ENCODE results near the gene GDE1.
A peak's percentile ranks its signal among the peaks of the same experiment; 100 is the strongest.

Gene GDE1

DNA sequence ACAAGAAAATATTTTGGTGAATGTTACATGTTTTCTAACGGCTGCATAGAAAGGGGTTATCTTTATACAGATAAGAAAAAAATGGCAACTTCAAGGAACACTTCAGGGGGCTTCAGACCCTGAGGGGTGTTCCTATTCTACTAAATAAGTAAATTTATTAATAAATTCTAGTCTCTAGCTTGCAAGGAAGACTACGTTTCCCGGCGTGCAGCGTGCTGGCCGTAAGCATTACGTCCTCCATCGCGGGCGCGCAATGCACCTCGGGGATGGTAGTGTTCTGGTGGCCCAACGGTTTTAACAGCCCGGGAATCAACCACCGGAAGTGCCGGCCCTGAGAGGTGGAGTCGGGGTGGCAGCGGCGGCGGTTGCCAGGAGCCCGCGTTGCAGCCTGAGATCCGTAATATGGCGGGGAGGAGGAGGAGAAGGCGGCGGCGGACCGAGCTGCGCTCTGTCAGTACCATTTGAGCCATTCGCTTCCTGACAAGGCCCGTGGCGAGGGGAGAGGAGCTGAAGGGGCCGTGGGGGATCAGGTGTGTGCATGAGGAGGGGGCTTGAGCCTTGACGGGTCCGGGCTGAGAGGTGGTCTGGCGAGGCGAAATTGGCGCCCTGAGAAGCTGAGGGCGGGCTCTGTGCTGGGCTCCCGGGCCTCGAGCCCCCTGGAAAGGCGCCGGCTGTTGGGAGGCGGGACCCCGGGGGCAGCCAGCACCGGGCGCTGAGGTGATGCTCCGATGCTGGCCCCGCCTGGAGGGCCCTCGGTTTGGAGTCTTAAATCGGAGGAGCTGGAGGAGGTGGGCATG is 1.9 kb upstream of the GDE1 start, which contains the start of gene CCP110:
TSS of gene CCP110 (plus strand) at position 384 of the 797 bp plus-strand sequence. CDS start 3,940 bp downstream, outside the sequence.
- peak; percentile 82 for DNase-seq

DNA sequence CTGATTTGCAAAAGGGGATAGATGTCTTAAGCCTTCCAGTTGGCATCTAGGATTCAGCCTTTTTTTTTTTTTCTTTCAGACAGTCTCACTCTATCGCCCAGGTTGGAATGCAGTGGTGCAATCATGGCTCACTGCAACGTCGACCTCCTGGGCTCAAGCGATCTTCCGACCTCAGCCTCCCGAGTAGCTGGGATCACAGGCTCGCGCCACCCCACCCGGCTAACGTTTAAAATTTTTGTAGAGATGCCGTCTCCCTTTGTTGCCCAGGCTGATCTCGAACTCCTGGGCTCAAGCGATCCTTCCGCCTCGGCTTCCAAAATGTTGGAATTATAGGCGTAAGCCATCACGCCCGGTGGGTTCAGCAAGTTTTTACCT is 1.3 kb upstream of the GDE1 start:
- DNase-seq, result no peak

DNA sequence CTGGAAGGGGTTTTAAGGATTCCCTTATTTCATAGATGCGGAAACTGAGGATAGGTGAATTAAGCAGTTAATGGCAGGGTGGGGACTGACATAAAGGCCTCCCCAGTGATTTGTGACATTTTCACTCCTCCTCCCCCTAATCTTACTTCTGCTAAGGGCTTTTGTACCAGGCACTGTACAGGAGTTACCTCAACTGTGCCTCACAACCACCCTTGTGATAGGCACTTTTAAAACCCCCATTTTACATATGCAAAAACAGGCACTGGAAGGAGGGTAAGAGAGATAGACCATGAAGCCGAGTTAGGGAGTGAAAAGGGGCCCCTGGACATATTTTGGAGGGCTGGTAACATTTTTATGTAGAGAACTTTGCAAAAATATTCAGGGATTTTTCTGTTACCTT is 862 bp upstream of the GDE1 start:
- no peak for DNase-seq

DNA sequence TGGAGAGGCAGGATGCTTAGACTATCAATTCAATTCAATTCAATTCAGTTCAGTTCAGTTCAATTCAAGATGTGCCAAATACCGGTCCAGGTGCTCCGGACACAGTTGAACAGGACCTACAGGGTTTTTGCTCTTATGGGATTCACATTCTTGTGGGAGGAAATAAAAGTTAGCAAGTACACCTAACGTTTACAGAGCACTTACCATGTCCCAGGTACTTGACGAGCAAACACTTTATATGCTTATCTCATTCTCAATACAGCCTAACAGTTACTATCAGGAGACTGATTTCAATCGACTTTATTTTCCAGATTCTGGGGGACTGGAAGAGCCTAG is 467 bp upstream of the GDE1 start:
- no peak for DNase-seq

DNA sequence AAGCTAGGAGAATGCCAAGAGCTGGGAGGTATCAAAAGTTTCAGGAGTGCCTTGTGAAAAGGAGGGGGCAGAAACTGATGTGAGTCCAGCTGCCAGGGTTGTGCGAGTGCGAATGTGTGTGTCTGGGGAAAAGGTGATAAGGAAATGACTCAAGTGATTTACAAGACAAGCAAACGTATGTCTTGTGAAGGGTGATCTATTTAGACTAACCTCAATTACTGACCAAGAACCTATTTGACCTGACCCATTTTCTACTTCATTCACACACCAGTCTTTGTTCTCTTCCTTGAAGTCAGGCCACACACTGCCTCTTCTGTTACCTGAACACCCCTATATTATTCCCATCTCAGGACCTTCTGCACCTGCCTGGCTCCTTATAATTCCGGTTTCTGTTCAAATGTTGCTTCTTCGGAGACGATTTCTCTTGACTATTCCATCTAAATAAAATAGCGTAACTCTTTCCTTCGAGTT is 1.0 kb downstream of the GDE1 start:
- no peak for DNase-seq

DNA sequence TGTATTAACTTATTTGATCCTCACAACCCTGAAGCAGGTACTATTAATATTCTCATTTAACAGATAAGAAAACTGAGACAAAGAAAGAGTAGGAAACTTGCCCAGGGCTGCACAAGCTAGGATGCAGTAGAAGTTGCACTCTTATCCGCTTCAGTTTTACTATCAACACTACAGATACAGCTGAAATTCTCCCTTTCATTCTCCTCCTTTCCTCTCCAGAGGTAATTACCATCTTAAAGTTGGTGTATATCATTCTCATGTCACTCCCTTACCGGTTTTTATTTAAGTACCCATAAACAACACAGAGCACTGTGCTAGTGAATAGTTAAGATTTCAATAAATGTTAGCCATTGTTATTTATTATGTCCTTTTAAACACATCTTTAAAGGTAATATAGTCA is 3.5 kb downstream of the GDE1 start:
- no peak for DNase-seq

DNA sequence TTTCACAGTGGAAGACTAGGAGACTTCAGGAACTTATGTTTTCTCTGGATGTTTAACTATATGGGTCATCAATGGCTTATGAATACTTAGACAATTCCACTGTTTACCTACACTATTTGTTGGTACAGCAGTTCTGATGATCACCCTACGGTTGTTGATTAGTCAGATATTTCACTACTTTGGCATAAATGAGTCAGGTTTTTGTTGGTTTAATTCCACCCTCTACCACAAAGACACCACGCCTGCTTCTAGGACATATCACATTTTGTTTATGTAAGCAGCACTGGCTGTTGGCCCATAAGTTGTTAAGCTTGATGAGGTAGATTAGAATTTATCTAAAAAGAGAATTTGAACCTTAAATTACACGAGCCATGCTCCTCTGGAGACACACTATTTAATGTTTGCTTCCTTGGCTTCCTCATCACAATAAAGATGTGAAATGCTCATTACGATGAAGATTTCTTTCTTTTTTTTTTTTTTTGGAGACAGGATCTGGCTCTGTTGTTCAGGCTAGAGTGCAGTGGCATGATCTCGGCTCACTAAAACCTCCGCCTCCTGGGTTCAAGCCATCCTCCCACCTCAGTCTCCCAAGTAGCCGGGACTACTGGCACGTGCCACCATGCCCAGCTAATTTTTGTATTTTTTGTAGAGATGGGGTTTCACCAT is 4.3 kb downstream of the GDE1 start:
- DNase-seq, result no peak

DNA sequence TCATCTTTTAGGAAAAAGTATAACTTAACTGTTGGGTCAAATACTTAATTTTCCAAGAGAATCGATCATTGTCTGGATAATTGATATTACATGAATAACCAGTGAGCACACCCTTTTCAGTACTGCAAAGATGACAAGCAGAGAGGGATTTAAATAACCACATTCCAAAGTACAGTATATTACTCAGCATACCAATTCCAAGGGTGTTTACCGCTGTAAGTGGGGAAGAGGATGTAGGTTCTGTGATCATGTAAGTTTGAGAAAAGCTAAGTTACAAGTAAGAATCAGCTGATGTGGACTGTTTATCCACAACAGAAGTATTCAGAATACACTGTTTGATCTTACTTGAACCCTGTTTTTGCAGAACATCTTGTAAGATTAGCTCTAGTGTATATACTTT is 6.1 kb downstream of the GDE1 start:
- DNase-seq, result no peak

DNA sequence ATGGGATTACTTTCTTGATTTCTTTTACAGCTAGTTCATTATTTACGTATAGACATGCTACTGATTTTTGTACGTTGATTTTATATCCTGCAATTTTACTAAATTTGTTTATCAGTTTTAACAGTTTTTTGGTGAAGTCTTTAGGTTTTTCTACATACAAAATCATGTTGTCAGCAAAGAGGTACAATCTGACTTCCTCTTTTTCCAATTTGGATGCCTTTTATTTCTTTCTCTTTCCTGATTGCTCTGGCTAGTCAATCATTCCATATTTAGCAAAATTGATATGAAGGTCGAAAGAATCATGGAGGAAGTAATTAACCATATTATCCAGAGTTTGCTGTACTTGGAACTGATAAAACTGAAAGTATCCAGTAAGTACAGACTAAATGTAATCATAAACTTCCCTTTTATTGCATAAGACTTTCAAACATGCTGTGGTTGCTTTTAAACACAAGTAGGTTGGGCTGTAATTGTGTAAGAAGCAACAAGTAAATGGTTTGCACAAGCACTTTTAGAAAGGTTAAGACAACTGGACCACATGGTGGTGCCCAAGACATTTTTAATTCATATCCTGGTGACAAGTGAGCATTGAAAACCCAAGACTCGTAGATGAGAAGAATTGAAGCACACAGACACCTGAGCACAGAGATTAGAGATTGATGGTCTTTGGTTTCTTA is 8.4 kb downstream of the GDE1 start:
- no peak for DNase-seq

DNA sequence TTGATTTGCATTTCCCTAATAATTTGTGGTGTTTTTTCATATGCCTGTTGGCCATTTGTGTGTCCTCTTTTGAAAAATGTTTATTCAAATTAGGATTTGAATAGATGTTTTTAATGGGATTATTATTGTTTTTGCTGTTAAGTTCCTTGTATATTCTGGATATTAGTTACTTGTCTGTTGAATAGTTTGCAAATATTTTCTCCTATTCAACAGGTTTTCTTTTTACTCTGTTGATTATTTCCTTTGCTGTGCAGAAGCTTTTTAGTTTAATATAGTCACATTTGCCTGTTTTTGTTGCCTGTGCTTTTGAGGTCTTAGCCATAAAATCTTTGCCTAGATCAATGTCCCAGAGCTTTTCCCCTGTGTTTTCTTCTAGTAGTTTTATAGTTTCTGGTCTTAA is 9.6 kb downstream of the GDE1 start:
- DNase-seq, result no peak

DNA sequence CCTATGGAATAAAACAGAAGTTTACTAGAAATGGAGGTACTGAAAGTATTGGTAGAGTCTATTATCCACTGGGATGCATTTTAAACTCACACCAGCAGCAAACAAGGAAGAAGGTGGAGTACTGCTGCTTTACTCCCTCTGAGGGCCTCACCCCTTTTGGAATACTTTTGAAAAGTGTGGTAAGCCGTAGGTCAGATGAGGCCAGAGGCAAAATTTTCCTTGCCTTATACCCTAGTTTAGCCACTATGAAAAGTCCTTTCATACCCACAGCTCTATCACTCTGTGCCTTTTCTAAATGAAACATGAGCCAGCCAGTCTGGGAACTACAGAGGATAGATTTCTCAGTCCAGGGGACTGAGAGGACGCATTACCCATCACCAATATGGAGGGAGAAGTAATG is 14.0 kb downstream of the GDE1 start:
- no peak for DNase-seq

DNA sequence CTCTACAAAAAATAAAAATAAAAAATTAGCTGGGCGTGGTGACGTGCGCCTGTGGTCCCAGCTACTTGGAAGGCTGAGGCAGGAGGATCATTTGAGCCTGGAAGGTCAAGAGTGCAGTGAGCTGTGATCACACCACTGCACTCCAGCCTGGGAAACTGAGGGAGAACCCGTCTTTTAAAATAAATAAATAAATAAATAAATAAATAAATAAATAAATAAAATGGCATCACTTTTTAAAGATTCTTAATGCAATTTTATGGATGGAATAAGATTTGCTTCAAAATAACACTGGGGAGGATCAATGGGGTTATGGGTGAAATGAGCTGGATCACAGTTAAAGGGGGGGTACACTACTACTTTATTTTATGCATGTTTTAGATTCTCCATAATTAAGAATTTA is 14.9 kb downstream of the GDE1 start:
- no peak for DNase-seq

DNA sequence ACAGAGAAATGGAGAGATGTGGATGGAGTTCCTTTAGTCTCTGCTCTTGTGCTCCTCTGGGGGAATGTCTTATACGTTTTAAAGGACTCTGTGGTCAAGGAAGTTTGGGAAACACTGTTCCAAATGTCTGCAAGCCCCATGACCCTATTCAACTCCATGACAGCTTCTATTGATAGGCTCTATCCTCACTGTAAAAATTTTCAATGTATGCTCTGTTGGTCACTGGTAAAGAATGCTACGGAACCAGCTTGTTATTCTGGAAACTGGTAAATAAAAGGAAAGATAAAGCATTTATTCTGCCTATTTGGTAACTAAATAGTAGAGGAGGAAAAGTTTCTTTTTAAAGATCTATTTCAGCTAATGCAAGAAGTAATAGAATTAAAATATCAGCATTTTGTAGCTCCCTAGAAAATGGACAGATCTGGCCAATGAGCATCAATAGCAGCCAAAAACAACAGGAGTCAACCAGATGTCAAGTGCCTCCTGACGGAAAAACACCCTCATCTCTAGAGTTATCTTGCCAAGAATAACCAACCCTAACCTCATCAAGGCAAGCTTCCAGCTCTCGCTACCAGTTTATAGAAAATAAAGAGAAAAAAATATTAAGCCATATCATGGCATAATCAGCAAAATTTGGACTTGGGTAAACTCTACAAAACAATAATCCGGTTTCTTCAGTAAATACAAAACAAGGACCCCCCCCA is 16.1 kb downstream of the GDE1 start:
- no peak for DNase-seq

DNA sequence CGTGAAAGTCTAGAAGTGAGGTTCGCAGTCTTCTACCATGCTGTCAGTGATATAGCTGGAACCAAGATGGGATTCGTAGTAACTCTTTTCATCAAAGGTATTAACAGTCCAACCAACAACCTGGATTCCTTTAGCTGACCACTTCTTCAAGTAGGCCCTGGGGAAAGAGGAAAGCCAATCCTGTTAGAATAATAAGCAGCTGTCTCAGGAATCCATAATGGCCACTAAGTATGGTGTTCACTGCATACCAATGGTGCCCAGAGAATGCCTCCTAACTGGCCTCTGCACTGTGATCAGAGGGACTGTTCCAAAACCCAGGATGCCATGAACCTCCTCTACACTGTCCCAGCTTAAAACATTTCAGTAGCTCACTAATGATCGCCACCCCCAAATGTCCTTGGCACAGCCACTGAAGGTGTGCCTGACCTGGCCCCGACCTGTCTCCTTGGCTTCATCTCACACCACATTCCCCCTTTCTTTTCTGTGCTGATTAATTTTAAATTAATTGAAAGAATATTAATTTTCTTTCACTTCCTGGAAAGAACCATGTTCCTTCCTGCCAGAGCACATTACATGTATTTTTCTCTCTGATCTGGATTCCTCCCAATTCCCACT is 18.3 kb downstream of the GDE1 start:
- no peak for DNase-seq

DNA sequence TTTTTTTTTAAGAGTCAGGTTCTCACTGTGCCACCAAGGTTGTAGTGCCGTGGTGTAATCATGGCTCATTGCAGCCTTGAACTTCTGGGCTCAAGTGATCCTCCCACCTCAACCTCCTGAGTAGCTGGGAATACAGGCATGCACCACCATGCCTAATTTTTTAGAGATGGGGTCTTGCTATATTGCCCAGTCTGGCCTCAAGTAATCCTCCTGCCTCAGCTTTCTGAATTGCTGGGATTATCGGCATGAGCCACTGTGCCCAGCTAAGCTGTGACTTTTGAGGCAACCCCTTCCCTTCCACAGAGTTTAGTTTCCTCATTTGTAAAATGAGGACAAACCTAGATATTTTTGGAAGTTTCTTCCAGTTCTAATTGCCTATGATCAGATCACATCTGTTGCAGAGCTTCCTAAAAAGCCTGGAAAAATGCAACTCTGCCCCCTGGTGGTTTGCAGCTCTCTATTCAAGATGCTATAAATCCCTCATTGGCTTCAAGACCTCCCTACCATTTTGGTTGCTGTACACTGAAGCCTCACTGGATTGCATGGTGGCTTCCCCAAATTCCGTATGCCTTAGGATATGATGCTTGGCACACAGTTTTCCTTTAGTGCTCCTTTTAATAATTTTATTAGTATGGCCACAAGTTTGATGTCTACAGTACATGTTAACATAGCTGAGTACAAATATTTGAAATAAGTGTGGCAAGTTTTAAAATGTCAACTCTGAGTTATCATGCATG is 19.3 kb downstream of the GDE1 start:
- DNase-seq, result no peak

DNA sequence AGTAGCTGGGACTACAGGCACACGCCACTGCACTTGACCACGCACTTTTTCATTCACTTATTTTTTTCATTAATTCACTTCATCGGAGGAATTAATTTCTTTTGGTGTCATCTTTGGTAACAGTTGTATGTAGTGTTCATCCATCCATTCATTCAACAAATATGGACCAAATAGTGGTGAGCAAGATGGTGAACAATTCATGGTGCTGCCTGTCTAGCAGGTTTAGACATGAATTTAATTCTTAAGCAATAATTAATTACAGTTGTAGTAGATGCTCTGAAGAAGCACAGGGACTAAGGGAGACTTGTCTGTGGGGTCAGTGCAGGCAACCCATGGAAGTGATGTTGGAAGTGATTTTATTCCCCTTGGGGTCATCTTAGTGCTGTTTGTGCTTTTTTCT is 22.4 kb downstream of the GDE1 start:
- DNase-seq, result no peak

DNA sequence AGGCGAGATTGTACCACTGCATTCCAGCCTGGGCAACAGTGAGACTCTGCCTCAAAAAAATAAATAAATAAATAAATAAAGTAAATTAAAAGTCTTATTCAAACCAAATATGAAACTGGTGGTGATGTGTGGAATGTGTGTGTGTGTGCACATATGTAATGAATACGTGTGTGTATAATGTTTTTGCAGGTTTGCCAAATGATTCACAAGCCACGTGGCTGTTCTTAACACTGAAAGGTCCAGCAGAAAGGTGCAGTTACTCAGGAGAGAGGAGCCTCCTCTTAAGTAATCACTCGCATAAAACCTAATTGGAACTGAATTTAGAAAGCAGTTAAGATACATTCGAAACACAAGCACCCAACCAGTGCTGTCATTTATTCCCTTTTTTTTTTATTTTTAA is 22.9 kb downstream of the GDE1 start:
- DNase-seq, result no peak

DNA sequence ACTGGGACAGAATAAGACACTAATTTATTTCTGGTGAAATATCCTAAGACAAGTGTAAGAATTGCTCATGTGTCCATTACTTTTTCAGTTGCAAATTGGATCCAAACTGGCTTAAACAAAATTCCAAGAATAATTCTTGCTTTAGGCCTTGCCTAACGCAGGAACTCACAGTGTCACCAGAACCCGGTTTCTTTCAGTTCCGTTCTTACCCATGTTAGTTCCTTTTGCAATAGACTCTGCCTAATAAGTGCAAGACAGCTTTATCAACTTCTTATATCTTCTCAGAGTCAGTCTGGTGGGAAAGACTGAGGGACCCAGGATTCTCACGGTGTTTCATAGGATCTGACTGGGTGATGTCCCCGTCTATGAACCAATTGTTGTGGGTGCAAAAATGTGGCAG is 24.7 kb downstream of the GDE1 start:
- DNase-seq, result no peak

DNA sequence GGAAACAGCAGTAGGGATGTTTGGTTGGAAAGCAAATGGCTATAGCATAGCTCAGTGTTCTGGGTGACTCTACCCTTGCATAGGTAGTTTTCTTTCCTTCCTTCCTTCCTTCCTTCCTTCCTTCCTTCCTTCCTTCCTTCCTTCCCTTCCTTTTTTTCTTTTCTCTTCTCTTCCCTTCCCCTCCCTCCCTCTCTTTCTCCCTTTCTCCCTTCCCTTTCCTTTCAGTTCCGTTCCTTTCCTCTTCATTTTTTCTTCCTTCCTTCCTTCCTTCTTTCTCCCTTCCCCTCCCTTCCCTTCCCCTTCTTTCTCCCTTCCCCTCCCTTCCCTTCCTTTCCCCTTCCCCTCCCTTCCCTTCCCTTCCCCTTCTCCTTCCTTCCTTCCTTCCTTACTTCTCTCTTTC is 31.3 kb downstream of the GDE1 start:
- DNase-seq, result no peak

DNA sequence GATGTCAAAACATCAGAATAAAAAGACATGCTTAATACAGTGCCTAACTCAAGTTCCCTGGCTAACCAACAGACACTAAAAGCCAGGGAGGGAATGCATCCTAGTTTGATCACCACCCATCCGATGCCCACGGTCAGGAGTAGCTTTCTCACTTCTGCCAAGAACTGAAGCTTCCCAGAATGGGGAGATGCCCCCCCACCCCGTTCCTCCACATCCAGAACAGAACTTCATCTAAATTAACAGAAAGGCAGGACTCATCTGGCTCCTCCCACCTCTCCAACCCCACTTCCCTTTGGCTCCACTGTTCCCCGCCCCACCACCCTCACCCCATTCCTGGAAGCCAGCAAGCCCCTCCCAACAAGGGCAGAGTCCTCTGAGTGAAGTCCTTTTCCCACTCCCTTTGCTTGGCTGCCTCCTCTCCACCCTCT is 33.7 kb downstream of the GDE1 start:
- no peak for DNase-seq

DNA sequence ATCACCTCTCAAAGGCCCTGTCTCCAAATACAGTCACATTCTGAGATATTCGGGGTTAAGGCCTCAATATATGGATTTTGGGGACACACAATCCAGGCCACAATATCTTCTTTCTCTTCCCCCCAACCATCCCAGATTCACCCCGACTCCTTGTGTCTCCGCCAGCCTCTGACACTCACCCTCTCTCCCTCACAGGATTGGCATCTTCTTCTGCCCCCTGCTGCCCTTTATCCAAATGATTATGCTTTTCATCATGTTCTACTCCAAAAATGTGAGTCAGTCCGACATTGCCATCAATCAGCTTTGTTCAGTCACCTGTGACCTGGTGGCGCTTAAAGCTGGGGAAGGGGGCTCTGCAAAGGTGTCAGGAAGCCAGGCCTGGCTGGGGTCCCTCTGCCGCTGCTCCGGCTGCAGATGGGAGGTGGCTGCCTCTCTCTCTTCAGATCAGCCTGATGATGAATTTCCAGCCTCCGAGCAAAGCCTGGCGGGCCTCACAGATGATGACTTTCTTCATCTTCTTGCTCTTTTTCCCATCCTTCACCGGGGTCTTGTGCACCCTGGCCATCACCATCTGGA is 35.1 kb downstream of the GDE1 start:
- no peak for DNase-seq

DNA sequence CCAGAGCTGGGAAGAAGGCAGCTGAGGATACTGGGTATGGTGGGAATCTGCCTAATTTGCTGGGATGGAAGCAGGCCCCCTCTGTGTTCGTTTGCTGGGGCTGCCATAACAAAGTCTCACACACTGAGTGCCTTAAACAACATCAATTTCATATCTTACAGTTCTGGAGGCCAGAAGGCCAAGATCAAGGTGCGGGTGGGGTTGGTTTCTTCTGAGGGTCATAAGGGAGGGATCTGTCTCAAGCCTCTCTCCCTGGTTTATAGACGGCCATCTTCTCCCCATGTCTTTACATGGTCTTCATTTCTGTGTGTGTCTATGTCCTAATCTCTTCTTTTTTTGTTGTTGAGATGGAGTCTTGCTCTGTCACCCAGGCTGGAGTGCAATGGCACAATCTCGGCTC is 35.8 kb downstream of the GDE1 start:
- no peak for DNase-seq

All from NCI-H1436 treated with DMSO at 0.1 percent for 48 hours (cell line).